Measurements from ENCODE around the gene UPF3A. TPM values are rescaled to one million over a fixed set of nuclear protein-coding genes. Genes with fewer than 3 reads are reported as not detected.

The UPF3A gene, protein sequence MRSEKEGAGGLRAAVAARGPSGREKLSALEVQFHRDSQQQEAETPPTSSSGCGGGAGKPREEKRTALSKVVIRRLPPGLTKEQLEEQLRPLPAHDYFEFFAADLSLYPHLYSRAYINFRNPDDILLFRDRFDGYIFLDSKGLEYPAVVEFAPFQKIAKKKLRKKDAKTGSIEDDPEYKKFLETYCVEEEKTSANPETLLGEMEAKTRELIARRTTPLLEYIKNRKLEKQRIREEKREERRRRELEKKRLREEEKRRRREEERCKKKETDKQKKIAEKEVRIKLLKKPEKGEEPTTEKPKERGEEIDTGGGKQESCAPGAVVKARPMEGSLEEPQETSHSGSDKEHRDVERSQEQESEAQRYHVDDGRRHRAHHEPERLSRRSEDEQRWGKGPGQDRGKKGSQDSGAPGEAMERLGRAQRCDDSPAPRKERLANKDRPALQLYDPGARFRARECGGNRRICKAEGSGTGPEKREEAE
- total RNA-seq, result 10 to 100 TPM; 15.1 to 20.0 (median 18.0) TPM
- 10 to 100 TPM; 26.1 to 33.6 (median 29.4) TPM for polyA plus RNA-seq
- long read RNA-seq, donor 1, transcript UPF3A-209 (2 exons, 494 nt), result major isoform, 5 of 15 reads
- long read RNA-seq, donor 1, partial matches to known transcripts, result 2 of 15 reads
- long read RNA-seq, donor 1, other reads (novel, unspliced or antisense), result 7 of 15 reads
- long read RNA-seq, donor 2, partial matches to known transcripts, result 10 of 37 reads
- long read RNA-seq, donor 2, other reads (novel, unspliced or antisense), result 23 of 37 reads

DNA sequence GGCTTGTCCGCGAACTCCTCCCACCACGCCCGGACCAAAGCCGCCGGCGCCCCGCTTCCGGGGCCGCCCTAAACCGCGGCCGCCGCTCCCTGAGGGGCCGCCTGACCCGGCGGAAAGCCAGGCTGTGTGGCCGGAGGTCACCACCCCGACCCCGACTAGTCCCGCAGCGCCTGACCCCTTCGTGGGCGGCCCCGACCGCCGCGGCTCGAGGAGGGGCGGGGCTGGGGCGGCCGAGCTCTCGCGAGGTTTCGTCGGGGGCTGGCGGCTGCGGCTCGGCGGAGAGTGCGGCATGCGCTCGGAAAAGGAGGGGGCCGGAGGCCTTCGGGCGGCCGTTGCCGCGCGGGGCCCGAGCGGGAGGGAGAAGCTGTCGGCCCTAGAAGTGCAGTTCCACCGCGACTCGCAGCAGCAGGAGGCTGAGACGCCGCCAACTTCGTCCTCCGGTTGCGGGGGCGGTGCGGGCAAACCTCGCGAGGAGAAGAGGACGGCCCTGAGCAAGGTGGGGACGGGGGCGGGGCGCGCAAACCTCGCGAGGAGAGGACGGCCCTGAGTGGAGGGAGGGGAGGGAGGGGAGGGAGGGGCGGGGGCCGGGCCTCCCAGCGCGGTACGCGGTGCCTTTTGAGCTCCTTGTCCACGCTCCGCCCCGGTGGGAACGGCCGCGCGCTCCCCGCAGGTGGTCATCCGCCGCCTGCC, at the start of gene UPF3A:
TSS of gene UPF3A (plus strand) at position 251 of the 690 bp plus-strand sequence. CDS start at position 290, 39 bp downstream.
- H3K27ac ChIP-seq, result peak within 1 kb of the TSS; percentile 97
- intact Hi-C loops (cut with DNase I), result no loop called here
- peaks cover 14% of the 10 kb centered on the region for H3K4me1 ChIP-seq
- no peaks in the 10 kb centered on the region for H3K27me3 ChIP-seq (ENCODE audit: insufficient read depth in 3 of 3, low read length in 2 of 3)
- no peaks in the 10 kb centered on the region for H3K9me3 ChIP-seq
- WGBS, 3 donors, result 0 to 1% (median 0%) methylated on average over 37 to 86 of the region's 89 CpGs
- ATAC-seq, result peak; percentile 94 to 95 (median 94)
- peaks cover 0 to 44% of the 10 kb centered on the region in 2 donors for H3K36me3 ChIP-seq (ENCODE audit: insufficient read depth in 1 of 2, low read depth in 1 of 2)
- peak within 1 kb of the TSS; percentile 81 for H3K4me3 ChIP-seq
- TF ChIP-seq, protein P1, sequence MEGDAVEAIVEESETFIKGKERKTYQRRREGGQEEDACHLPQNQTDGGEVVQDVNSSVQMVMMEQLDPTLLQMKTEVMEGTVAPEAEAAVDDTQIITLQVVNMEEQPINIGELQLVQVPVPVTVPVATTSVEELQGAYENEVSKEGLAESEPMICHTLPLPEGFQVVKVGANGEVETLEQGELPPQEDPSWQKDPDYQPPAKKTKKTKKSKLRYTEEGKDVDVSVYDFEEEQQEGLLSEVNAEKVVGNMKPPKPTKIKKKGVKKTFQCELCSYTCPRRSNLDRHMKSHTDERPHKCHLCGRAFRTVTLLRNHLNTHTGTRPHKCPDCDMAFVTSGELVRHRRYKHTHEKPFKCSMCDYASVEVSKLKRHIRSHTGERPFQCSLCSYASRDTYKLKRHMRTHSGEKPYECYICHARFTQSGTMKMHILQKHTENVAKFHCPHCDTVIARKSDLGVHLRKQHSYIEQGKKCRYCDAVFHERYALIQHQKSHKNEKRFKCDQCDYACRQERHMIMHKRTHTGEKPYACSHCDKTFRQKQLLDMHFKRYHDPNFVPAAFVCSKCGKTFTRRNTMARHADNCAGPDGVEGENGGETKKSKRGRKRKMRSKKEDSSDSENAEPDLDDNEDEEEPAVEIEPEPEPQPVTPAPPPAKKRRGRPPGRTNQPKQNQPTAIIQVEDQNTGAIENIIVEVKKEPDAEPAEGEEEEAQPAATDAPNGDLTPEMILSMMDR (IDR thresholded peaks at IDR 0.05), result no peak
- DNase-seq, result peak; percentile 91 to 96

DNA sequence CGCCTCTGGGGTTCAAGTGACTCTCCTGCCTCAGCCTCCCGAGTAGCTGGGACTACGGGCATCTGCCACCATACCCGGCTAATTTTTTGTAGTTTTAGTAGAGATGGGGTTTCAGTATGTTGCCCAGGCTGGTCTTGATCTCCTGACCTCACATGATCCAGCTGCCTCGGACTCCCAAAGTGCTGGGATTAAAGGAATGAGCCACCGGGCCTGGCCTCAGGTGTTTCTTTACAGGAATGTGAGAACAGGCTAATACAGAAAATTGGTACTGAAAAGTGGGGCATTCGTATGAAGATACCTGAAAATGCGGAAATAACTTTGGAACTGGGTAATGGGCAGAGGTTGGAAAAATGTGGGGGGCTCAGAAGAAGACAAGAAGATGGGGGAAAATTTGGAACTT, 49.5 kb upstream of the UPF3A start:
- no peaks in the 10 kb centered on the region for H3K4me1 ChIP-seq
- TF ChIP-seq, protein P1 (IDR thresholded peaks at IDR 0.05), result no peak
- peaks cover 0 to 4% of the 10 kb centered on the region in 2 donors for H3K36me3 ChIP-seq (ENCODE audit: insufficient read depth in 1 of 2, low read depth in 1 of 2)
- DNase-seq (no peak), ATAC-seq (no peak)
- H3K27me3 ChIP-seq (ENCODE audit: insufficient read depth in 3 of 3, low read length in 2 of 3), result peaks cover 0 to 20% (median 2%) of the 10 kb centered on the region in 3 donors
- H3K27ac ChIP-seq, result no peak overlapping the region
- H3K9me3 ChIP-seq, result no peaks in the 10 kb centered on the region
- 75 to 82% (median 79%) methylated on average over 8 of the region's 8 CpGs for WGBS, 3 donors
- no peak overlapping the region for H3K4me3 ChIP-seq
- intact Hi-C loops (cut with DNase I), result no loop called here

DNA sequence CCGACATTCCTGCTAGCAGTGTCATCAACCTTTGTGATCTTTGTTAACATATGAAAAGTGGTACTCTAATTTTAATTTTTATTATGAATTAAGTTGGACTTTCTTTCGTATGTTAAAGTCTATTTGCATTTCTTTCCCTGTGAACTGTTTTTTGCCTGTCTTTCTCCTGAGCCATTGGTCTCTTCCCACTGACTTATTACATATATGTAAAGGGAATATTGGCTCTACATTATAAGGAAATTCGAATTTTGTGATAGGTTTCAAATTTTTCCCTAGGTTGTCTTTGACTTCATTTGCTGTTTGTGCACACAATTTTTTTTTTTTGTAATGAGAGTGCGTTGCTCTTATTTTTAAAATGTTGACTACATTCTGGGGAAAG, 47.1 kb upstream of the UPF3A start:
- Histone ChIP-seq H3K4me1 (no peaks in the 10 kb centered on the region), H3K36me3 (ENCODE audit: insufficient read depth in 1 of 2, low read depth in 1 of 2) (peaks cover 8 to 27% of the 10 kb centered on the region in 2 donors), H3K27me3 (ENCODE audit: insufficient read depth in 3 of 3, low read length in 2 of 3) (peaks cover 0 to 10% (median 0%) of the 10 kb centered on the region in 3 donors), H3K27ac (peak overlapping the region; percentile 85), H3K4me3 (peak overlapping the region; percentile 98), H3K9me3 (no peaks in the 10 kb centered on the region)
- intact Hi-C loops (cut with DNase I), result no loop called here
- TF ChIP-seq, protein P1 (IDR thresholded peaks at IDR 0.05), result no peak
- DNase-seq (no peak), ATAC-seq (no peak)
- WGBS, 3 donors, result 53 to 69% (median 61%) methylated on average over 4 of the region's 4 CpGs

DNA sequence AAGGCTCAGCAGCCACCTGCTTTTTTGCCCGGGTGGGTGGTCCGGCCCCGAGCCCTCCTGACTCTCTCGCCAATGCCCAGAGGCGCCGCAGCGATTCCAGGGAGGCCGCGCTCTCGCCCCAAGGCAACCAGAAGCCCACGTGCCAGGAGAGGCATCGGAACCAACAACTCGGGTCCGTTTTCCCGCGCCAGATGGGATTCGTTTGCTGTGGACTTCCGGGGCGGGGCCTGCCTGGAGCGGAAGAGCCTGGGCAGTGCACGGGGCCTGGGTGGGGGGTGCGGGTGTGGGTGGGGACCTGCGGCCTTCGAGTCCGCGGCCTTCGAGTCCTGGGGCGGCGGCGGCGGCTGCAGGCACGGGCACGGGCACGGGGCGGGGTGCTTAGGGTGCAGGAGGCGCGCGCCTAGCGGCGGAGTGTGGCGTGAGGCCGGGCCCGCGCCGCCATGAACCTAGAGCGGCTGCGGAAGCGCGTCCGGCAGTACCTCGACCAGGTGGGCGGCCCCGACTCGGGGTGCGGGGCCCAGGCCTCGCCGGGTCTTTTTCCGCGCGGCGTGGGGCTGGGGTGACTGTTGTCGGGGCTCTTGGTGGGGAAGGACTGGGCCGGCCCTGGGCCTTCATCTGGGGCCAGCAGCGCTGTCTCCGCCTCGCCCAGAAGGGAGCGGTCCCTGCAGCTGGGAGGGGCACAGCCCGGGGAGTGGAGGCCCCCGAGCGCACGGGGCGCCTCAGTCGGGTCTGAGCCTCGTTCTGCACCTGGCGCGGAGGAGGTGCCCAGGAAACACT, 46.6 kb upstream of the UPF3A start, which contains the start of gene CDC16:
TSS of gene CDC16 (plus strand) at position 253 of the 777 bp plus-strand sequence. CDS start at position 441, 188 bp downstream.
- intact Hi-C loops (cut with DNase I), result no loop called here
- TF ChIP-seq, protein P1 (IDR thresholded peaks at IDR 0.05), result peak; percentile 25
- H3K4me1 ChIP-seq, result no peaks in the 10 kb centered on the region
- H3K9me3 ChIP-seq, result no peaks in the 10 kb centered on the region
- ATAC-seq, result peak; percentile 98 to 99 (median 98)
- H3K27me3 ChIP-seq (ENCODE audit: insufficient read depth in 3 of 3, low read length in 2 of 3), result peaks cover 0 to 6% (median 0%) of the 10 kb centered on the region in 3 donors
- peak within 1 kb of the TSS; percentile 85 for H3K27ac ChIP-seq
- DNase-seq, result peak; percentile 95 to 96
- 0 to 1% (median 1%) methylated on average over 53 to 76 of the region's 76 CpGs for WGBS, 3 donors
- H3K4me3 ChIP-seq, result peak within 1 kb of the TSS; percentile 98
- peaks cover 13 to 33% of the 10 kb centered on the region in 2 donors for H3K36me3 ChIP-seq (ENCODE audit: insufficient read depth in 1 of 2, low read depth in 1 of 2)

Measured in psoas muscle (tissue), 8 donors.